ENCODE results near the gene STX18.
A peak's percentile ranks its signal among the peaks of the same experiment; 100 is the strongest.

The STX18 gene

DNA sequence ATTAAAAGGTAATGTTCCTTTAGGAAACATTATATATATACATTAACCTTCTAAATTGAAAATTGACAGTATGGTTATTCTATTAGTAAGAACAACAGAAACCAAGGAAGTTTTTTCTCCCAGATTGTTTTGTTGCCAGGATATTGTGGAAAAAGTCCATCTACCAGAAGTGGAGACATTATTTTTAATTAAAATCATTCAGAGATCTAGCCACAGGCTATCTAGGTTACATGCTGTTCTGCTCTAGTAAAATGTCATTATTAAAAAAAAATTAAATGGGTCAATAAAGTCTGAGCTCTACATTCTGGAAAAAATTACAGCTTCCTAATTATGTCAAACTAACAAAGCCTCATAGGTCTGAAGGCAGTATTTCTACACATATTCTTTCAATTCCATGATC, 80.7 kb downstream of the STX18 start:
- Mint-ChIP-seq H3K27me3 (ENCODE audit: low read depth, poor library complexity) (no peaks in the 10 kb centered on the region), H3K4me1 (peaks cover 7% of the 10 kb centered on the region), H3K4me3 (no peak overlapping the region), H3K36me3 (ENCODE audit: low read depth) (peaks cover 35% of the 10 kb centered on the region), H3K27ac (no peak overlapping the region), H3K9me3 (peaks cover 11% of the 10 kb centered on the region)
- DNase-seq: no peak
- TF ChIP-seq, protein P1, sequence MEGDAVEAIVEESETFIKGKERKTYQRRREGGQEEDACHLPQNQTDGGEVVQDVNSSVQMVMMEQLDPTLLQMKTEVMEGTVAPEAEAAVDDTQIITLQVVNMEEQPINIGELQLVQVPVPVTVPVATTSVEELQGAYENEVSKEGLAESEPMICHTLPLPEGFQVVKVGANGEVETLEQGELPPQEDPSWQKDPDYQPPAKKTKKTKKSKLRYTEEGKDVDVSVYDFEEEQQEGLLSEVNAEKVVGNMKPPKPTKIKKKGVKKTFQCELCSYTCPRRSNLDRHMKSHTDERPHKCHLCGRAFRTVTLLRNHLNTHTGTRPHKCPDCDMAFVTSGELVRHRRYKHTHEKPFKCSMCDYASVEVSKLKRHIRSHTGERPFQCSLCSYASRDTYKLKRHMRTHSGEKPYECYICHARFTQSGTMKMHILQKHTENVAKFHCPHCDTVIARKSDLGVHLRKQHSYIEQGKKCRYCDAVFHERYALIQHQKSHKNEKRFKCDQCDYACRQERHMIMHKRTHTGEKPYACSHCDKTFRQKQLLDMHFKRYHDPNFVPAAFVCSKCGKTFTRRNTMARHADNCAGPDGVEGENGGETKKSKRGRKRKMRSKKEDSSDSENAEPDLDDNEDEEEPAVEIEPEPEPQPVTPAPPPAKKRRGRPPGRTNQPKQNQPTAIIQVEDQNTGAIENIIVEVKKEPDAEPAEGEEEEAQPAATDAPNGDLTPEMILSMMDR (IDR thresholded peaks at IDR 0.05): no peak

DNA sequence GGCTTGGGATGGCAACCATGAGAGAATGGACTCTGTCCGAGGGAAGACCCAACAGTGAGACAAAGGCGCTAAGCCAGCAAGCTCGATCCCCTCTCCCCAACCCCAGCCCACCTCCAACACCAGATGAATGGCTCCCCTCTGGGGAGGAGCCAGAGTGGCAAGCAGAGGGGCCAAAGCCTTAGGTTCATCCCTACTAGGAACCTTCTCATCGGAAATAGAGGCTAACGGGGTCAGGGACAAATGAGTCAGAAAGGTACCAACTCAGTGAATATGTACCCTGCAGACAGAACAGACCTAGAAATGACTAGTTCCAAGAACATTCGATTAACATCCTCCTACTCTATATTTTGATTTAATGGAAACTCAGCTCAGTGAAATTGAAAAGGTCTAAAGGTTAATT, 81.1 kb downstream of the STX18 start:
- TF ChIP-seq, protein P1 (IDR thresholded peaks at IDR 0.05): no peak
- Mint-ChIP-seq H3K4me3 (no peak overlapping the region), H3K9me3 (peaks cover 7% of the 10 kb centered on the region), H3K4me1 (peaks cover 7% of the 10 kb centered on the region), H3K27me3 (ENCODE audit: low read depth, poor library complexity) (no peaks in the 10 kb centered on the region), H3K36me3 (ENCODE audit: low read depth) (peaks cover 31% of the 10 kb centered on the region), H3K27ac (no peak overlapping the region)
- DNase-seq: no peak

DNA sequence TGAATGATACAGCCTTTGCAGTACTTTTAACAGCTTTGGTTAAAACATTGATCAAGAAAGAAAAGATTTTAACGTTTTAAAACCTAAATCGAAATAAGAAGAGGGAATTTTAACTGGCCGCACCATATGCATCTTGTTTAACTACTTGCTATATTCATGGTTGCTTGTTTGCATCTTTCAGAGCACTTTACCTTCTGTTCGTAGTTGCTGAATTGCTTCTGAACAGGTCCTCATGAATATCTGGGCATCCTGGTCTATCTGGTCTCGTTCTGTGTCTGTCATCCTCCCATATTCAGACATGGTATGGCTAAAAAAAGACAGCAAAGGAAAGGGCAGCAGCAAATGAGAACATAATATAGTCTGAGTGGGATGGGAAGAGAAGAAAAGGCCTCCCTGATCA, 82.7 kb downstream of the STX18 start:
- DNase-seq: no peak
- H3K27ac Mint-ChIP-seq: no peak overlapping the region
- no peaks in the 10 kb centered on the region for H3K27me3 Mint-ChIP-seq (ENCODE audit: low read depth, poor library complexity)
- no peaks in the 10 kb centered on the region for H3K9me3 Mint-ChIP-seq
- TF ChIP-seq, protein P1 (IDR thresholded peaks at IDR 0.05): no peak
- peaks cover 7% of the 10 kb centered on the region for H3K4me1 Mint-ChIP-seq
- H3K4me3 Mint-ChIP-seq: no peak overlapping the region
- peaks cover 21% of the 10 kb centered on the region for H3K36me3 Mint-ChIP-seq (ENCODE audit: low read depth)

DNA sequence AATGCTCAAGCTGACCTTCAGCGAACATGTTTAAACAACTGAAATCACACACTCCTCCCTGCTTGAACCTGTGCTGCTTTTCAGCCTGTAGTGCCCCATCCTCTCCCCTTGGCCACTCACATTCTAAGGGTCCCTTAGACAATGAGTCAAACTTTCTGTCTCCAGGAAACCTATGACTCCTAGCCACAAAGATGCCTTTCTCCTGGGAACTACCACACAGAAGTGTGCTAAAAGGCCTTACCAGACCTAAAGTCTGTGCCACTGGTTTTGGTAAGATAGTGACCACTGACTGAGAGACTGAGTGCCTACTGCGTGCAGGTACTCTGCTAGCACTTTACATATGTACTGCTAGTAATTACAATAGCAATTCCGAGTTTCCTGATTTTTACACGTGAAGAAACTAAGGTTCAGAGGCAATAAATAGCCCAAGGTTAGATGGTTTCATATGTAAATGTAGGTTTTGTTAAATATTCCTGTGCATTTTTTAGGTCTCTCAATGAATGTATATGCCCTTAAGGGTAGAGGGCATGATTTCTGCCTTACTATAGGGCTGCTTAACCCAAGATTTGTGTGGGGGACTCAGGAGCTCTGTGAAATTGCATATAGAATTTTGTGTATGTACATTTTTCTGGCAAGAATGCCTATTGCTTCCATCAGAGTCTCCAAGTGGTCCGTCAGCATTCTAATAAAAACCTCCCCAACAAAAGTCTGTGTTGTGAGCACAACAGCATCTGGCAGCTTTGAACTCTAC, 83.9 kb downstream of the STX18 start:
- no peak for DNase-seq
- no peaks in the 10 kb centered on the region for H3K9me3 Mint-ChIP-seq
- no peaks in the 10 kb centered on the region for H3K27me3 Mint-ChIP-seq (ENCODE audit: low read depth, poor library complexity)
- peaks cover 7% of the 10 kb centered on the region for H3K4me1 Mint-ChIP-seq
- TF ChIP-seq, protein P1 (IDR thresholded peaks at IDR 0.05): no peak
- no peak overlapping the region for H3K4me3 Mint-ChIP-seq
- peak overlapping the region; percentile 39 for H3K27ac Mint-ChIP-seq
- H3K36me3 Mint-ChIP-seq (ENCODE audit: low read depth): peaks cover 31% of the 10 kb centered on the region

DNA sequence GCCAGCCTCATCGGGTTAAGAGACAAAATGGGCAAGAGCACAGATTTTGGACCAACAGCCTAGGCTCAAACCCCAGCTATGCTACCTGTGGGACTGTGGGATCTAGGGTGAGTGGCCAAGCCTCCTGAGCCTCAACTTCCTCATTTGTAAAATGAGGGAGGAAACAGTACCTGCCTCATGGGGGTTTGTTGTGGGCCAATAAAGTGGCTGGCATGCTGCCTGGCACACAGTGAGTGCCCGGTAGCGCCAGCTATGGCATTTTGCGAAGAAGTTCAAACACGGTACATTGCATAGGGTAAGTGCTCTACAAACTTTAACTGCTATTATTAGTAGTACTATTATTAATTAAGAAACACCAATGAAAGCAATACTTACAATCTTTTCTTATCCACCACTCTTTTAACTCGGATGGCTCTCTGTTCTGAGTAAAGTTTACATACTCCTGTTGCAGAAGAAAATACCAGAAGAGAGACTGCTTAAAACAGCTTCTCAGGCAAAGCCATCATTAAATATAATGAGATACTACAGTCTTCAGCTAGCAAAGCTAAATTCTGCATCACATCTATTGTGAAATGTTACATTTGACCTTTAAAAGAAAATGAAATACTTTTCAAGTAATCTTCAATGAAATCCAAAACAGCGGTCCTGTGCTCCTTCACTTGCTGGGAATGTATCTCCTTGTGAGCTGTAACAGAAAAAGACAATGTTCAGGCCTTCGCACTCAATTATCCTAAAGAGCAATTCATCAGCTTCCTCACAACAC, 84.9 kb downstream of the STX18 start:
- H3K4me3 Mint-ChIP-seq: no peak overlapping the region
- no peaks in the 10 kb centered on the region for H3K9me3 Mint-ChIP-seq
- peak overlapping the region; percentile 50 for H3K27ac Mint-ChIP-seq
- H3K27me3 Mint-ChIP-seq (ENCODE audit: low read depth, poor library complexity): no peaks in the 10 kb centered on the region
- TF ChIP-seq, protein P1 (IDR thresholded peaks at IDR 0.05): no peak
- no peak for DNase-seq
- H3K36me3 Mint-ChIP-seq (ENCODE audit: low read depth): peaks cover 41% of the 10 kb centered on the region
- peaks cover 4% of the 10 kb centered on the region for H3K4me1 Mint-ChIP-seq

Measured in nephron progenitor cell (in vitro differentiated cells).